ENCODE data around the gene LRRFIP2. TPM values are rescaled to one million over a fixed set of nuclear protein-coding genes. Genes with fewer than 3 reads are reported as not detected.
"Not testable (repeated sequence)": the region's sequence is repeated elsewhere in the genome, so short reads cannot be mapped to it uniquely, and the experiment has no call there.

Gene LRRFIP2
- total and polyA plus RNA-seq, 2 of the 4 experiments (the other 2 are of a cell fraction) = 20.6 to 31.0 TPM

GRCh38 chr3:37122069-37122468 lies 52.3 kb downstream of the LRRFIP2 start:
- H3K9ac ChIP-seq (ENCODE audit: low read depth, low read length); dilution Hi-C loops (cut with HindIII; ENCODE audit: low sequenced_read_pairs, unreplicated experiment); H3K27me3 ChIP-seq (ENCODE audit: control insufficient read depth, insufficient read depth, low read length); H3K18ac ChIP-seq (ENCODE audit: low read depth, low read length); CTCF ChIA-PET; H2AK5ac ChIP-seq (ENCODE audit: low read depth, low read length); H3K4me3 ChIP-seq (ENCODE audit: insufficient read depth, low read depth, low read length); H2BK15ac ChIP-seq (ENCODE audit: low read depth, low read length); H3K14ac ChIP-seq (replicated peaks; ENCODE audit: low read depth, low read length); H2BK5ac ChIP-seq (ENCODE audit: low read depth, low read length, poor library complexity, severe bottlenecking); H2BK20ac ChIP-seq (ENCODE audit: low read depth, low read length); BruUV-seq (replicated peaks); H3K9me3 ChIP-seq (ENCODE audit: control insufficient read depth, insufficient read depth, low read length); H4K8ac ChIP-seq (ENCODE audit: low read depth in 2 of 2, low read length in 2 of 2); POLR2A ChIA-PET (ENCODE audit: unreplicated experiment); H3K4me1 ChIP-seq (ENCODE audit: control insufficient read depth, insufficient read depth, low read length); H3K9me1 ChIP-seq (ENCODE audit: insufficient read depth, low read length); H4K5ac ChIP-seq (ENCODE audit: low read depth, low read length); intact Hi-C loops (cut with micrococcal nuclease); in situ Hi-C loops (cut with MboI; ENCODE audit: low sequenced_read_pairs); H2AK9ac ChIP-seq (replicated peaks; ENCODE audit: low read depth, low read length, poor library complexity); ATAC-seq (ENCODE audit: low read depth); H2AFZ ChIP-seq (replicated peaks; ENCODE audit: low read length, poor library complexity); H2BK120ac ChIP-seq (ENCODE audit: low read depth, low read length); H3K4ac ChIP-seq (ENCODE audit: low read depth, low read length); H3K4me2 ChIP-seq (ENCODE audit: low read depth, low read length); DNase-seq; H4K20me1 ChIP-seq (ENCODE audit: insufficient read depth, low read length); H3K56ac ChIP-seq (ENCODE audit: extremely low read depth, insufficient read depth, low read length); H3K27ac ChIP-seq (ENCODE audit: insufficient read depth, low read length); H4K91ac ChIP-seq (ENCODE audit: insufficient read depth, low read depth, low read length); H3K36me3 ChIP-seq (ENCODE audit: control insufficient read depth, insufficient read depth, low read length); H3K23ac ChIP-seq (ENCODE audit: low read depth, low read length): not testable (repeated sequence)
- no CpG with 5 or more reads among the region's 6 CpGs for WGBS, 2 experiments (ENCODE audit: extremely low coverage in 2 of 2, insufficient read length in 1 of 2)
- peaks cover 25 to 31% of the 10 kb centered on the region in 2 experiments for H3K79me1 ChIP-seq (ENCODE audit: low read depth in 1 of 2, low read length in 2 of 2)

Data from IMR-90 (cell line).